Spleen (tissue), 7 donors: ENCODE results near the gene GUCY2C.

Source experiments
- CTCF ChIP-seq, 11 experiments: fragments of 200-600 bp in 7 of 11; fragments of 450-650 bp in 4 of 11; sonication (generic) in 4 of 11; IDR thresholded peaks in 8 of 11; conservative IDR thresholded peaks in 3 of 11; 1 replicate in 7 of 11; 2 replicates in 4 of 11; pipeline versions ENCODE4 v1.4.0 to v1.8.0; 2016 to 2021; ENCODE audit warnings: antibody characterized with exemption in 11 of 11, inconsistent platforms in 4 of 11, mild to moderate bottlenecking in 1 of 11
- POLR2A ChIP-seq, 3 donors: fragments of 450-650 bp; IDR thresholded peaks; one replicate each; pipeline ENCODE4 v1.5.1; 2017; ENCODE audit warnings: antibody characterized with exemption in 3 of 3, mild to moderate bottlenecking in 1 of 3
- donor health status: DM: no; HTN: no; CAD: no; lungs with moderate emphysema.
- donor health status: DM: no; HTN: no; CAD: no.
- donor health status: DM: no; HTN: no; CAD: no.

DNA sequence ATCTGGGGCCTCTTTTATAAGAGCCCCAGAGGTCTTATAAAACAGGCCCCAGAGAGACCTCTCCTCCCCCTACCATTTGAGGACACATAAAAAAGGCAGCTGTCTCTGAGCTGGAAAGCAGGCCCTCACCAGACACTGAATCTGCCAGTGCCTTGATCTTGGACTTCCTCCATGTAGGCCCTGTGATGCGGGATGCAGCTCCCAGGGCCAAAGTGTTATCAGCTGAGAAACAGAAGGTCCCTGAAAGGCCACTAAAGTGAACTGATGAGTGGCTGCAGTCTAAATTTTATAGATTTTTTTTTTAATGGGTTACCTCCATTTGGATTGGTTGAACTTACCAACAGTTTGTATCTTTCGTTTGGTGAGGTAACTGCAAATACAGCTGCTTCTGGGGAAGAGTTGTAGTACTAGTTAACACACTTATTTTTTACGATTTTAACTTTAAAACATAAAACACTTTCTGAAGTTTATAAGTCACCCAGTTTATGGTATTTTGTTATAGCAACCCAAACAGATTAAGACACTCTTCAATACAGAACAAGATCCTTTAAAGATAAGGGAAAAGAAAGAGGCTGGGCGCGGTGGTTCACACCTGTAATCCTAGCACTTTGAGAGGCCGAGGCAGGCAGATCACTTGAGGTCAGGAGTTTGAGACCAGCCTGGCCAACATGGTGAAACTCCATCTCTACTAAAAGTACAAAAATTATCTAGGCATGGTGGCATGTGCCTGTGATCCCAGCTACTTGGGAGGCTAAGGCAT lies 5.6 kb upstream of the GUCY2C start:
- no peak for TF ChIP-seq POLR2A (IDR thresholded peaks at IDR 0.05)
- no peak for TF ChIP-seq CTCF (IDR thresholded peaks at IDR 0.05 in 8 of 11, conservative IDR thresholded peaks at IDR 0.05 in 3 of 11)
